GM12878 (cell line): ENCODE data around the gene NAT9. TPM values are rescaled to one million over a fixed set of nuclear protein-coding genes. Genes with fewer than 3 reads are reported as not detected.

Experiments used
- ATAC-seq: fragments of 200-7000 bp; cut with Tn5 transposase; 3 replicates; pipeline ENCODE4 v1.9.1; 2020; ENCODE audit warnings: mild to moderate bottlenecking, moderate library complexity
- BruUV-seq: library from RNA; stranded (reverse); fragments of 400-500 nt; replicated peaks from 2 replicates; lab custom pipeline; 2021; lab: Mats Ljungman, UMichigan
- CTCF ChIA-PET: fragments of 300-600 bp; sonication (Branson Sonifier 250); formaldehyde crosslinking; extraction: SDS; loops from one replicate; lab custom pipeline; 2021; ENCODE audit warnings: inconsistent platforms; lab: Yijun Ruan, JAX
- POLR2A ChIA-PET: fragments of 350-600 bp; formaldehyde crosslinking; extraction: SDS; loops from one replicate; lab custom pipeline; 2021; ENCODE audit warnings: inconsistent platforms; lab: Charles Lee
- RAD21 ChIA-PET: fragments of 300-600 bp; sonication (Branson Sonifier 250); formaldehyde crosslinking; loops from one replicate; lab custom pipeline; 2023; ENCODE audit warnings: antibody characterized with exemption; ENCODE audit not compliant: unreplicated experiment; lab: Charles Lee
- SMC1A ChIA-PET: fragments of 300-600 bp; sonication (Branson Sonifier 250); formaldehyde crosslinking; loops from one replicate; lab custom pipeline; 2023; ENCODE audit not compliant: unreplicated experiment, uncharacterized antibody; lab: Charles Lee
- DNase-seq: peaks from one replicate; pipeline ENCODE4 v3.0.0-alpha.2; 2011; ENCODE audit warnings: low read depth, low spot score
- FAIRE-seq: peaks from 3 replicates; lab custom pipeline; 2011; peaks lifted over from hg19 to GRCh38; lab: Jason Lieb, UNC
- H2AFZ ChIP-seq: 2 replicates; pipeline ENCODE4 v1.6.0; 2011; ENCODE audit warnings: low read depth, low read length, control low read depth; ENCODE audit not compliant: control insufficient read depth
- H3K27ac ChIP-seq: 2 replicates; pipeline ENCODE4 v1.5.1; 2011; ENCODE audit warnings: control low read depth; ENCODE audit not compliant: control insufficient read depth, insufficient read depth
- H3K27me3 ChIP-seq, 2 experiments: replicated peaks in 1 of 2; 2 replicates each; pipeline versions ENCODE4 v1.6.0 to v1.6.1; 2011; ENCODE audit warnings: low read length in 1 of 2; ENCODE audit not compliant: control insufficient read depth in 2 of 2, insufficient read depth in 2 of 2
- H3K36me3 ChIP-seq, 2 experiments: 2 replicates each; pipeline ENCODE4 v1.5.1; 2011; ENCODE audit warnings: low read length in 1 of 2; ENCODE audit not compliant: control insufficient read depth in 2 of 2, insufficient read depth in 2 of 2
- H3K4me1 ChIP-seq: 2 replicates; pipeline ENCODE4 v1.6.1; 2011; ENCODE audit warnings: mild to moderate bottlenecking, low read length, moderate library complexity, mixed read lengths; ENCODE audit not compliant: control insufficient read depth, insufficient read depth
- H3K4me2 ChIP-seq: 2 replicates; pipeline ENCODE4 v1.6.0; 2011; ENCODE audit warnings: control low read depth; ENCODE audit not compliant: control insufficient read depth, insufficient read depth
- H3K4me3 ChIP-seq: fragments of 200-600 bp; sonication (generic); 2 replicates; pipeline ENCODE4 v1.5.1; 2016
- H3K79me2 ChIP-seq: 2 replicates; pipeline ENCODE4 v1.6.0; 2011; ENCODE audit warnings: low read length; ENCODE audit not compliant: control insufficient read depth, insufficient read depth
- H3K9ac ChIP-seq: 2 replicates; pipeline ENCODE4 v1.8.0; 2011; ENCODE audit warnings: low read length, control low read depth, mixed read lengths; ENCODE audit not compliant: control insufficient read depth, insufficient read depth
- H3K9me3 ChIP-seq: replicated peaks from 3 replicates; pipeline ENCODE4 v1.5.1; 2011; ENCODE audit warnings: mild to moderate bottlenecking, low read length; ENCODE audit not compliant: control insufficient read depth, insufficient read depth
- H4K20me1 ChIP-seq: 2 replicates; pipeline ENCODE4 v1.6.0; 2011; ENCODE audit not compliant: control insufficient read depth, insufficient read depth
- BMI1 ChIP-seq: fragments of 450-650 bp; IDR thresholded peaks from 2 replicates; pipeline ENCODE4 v1.6.1; 2016; ENCODE audit warnings: mild to moderate bottlenecking, moderate library complexity, borderline replicate concordance
- CHD4 ChIP-seq: fragments of 200-600 bp; sonication (generic); IDR thresholded peaks from 2 replicates; pipeline ENCODE4 v1.6.1; 2016; ENCODE audit warnings: mild to moderate bottlenecking
- CREB1 ChIP-seq: IDR thresholded peaks from 2 replicates; pipeline ENCODE4 v1.6.1; 2012; ENCODE audit warnings: low read depth, mild to moderate bottlenecking, inconsistent platforms
- E2F8 ChIP-seq: fragments of 450-650 bp; IDR thresholded peaks from 2 replicates; pipeline ENCODE4 v1.6.1; 2018; ENCODE audit warnings: mild to moderate bottlenecking, low read depth, moderate library complexity; ENCODE audit not compliant: partially characterized antibody
- ELK1 ChIP-seq: IDR thresholded peaks from 2 replicates; pipeline ENCODE4 v1.6.1; 2012; ENCODE audit warnings: low read depth, low read length, improper control_type of control experiment
- IRF4 ChIP-seq: IDR thresholded peaks from 2 replicates; pipeline ENCODE4 v1.6.1; 2011; ENCODE audit warnings: low read depth, low read length
- KAT2A ChIP-seq: conservative IDR thresholded peaks from 2 replicates; pipeline ENCODE4 v1.6.1; 2011; ENCODE audit warnings: low read depth, low read length; ENCODE audit not compliant: control insufficient read depth
- POLR2A ChIP-seq: IDR thresholded peaks from 2 replicates; pipeline ENCODE4 v1.6.1; 2011; ENCODE audit warnings: low read depth, mild to moderate bottlenecking, low read length
- POU2F2 ChIP-seq: IDR thresholded peaks from 3 replicates; pipeline ENCODE4 v1.6.1; 2011; ENCODE audit warnings: low read depth, mild to moderate bottlenecking, low read length, borderline replicate concordance
- SMAD1 ChIP-seq: fragments of 450-650 bp; IDR thresholded peaks from 2 replicates; pipeline ENCODE4 v1.6.1; 2018; ENCODE audit warnings: mild to moderate bottlenecking, low read depth; ENCODE audit not compliant: partially characterized antibody
- whole genome bisulfite sequencing: methylation state at CpG from one replicate; pipeline ENCODE4 v1.1.6; 2016; ENCODE audit warnings: low lambda C conversion rate; ENCODE audit not compliant: insufficient replicate concordance, insufficient coverage; ENCODE audit errors: missing lambda C conversion rate; 5-methylcytosine and 5-hydroxymethylcytosine counted together
- in situ Hi-C: fragments of 300-500 bp; cut with MboI; formaldehyde crosslinking; loops from 9 replicates; pipeline ENCODE4 v1.14.3; 2018; ENCODE audit warnings: mixed read lengths
- intact Hi-C: fragments of 100-400 bp; cut with micrococcal nuclease; formaldehyde crosslinking; loops from one replicate; pipeline ENCODE4 v1.14.2; 2022; ENCODE audit not compliant: unreplicated experiment
- polyA plus RNA-seq, 11 experiments: library from polyadenylated mRNA; depleted of rRNA in 4 of 11; unstranded in 6 of 11; stranded (reverse) in 5 of 11; fragments of >200 nt; fragmentation: Nextera tagmentation in 4 of 11; fragmentation: Illumina TruSeq in 1 of 11; extraction: Ambion mirVana in 4 of 11; extraction: Trizol in 1 of 11; gene quantifications; 1 replicate in 1 of 11; 2 replicates in 10 of 11; pipeline versions ENCODE4 v1.2.1 to v1.2.3, GENCODE V29; 2011 to 2016; ENCODE audit warnings: inconsistent platforms in 2 of 11, missing spikeins in 2 of 11, low read depth in 1 of 11
- total RNA-seq, 4 experiments: library from RNA; depleted of rRNA in 3 of 4; stranded (reverse); fragments of >200 nt in 3 of 4; fragmentation: Illumina TruSeq in 1 of 4; extraction: Trizol in 1 of 4; gene quantifications; 2 replicates each; pipeline versions ENCODE4 v1.2.1 to v1.2.3, GENCODE V29; 2013 to 2021

Gene NAT9
- total and polyA plus RNA-seq, 10 of the 15 experiments (the other 5 are each of a cell fraction or from before 2014, with no cell fraction given): 3.5 to 45.3 (median 27.3) TPM

GRCh38 chr17:74756891-74757290 lies 19.3 kb downstream of the NAT9 start:
- FAIRE-seq: no peak
- no peak overlapping the region for H3K4me3 ChIP-seq
- SMC1A ChIA-PET: interaction anchor here (1.1 to 2.0 kb wide), 2 partner anchors 11 to 19 kb away, joined by 3 to 8 read pairs; no protein-coding TSS in a partner anchor

More at GRCh38 chr17:74756891-74757290, 19.3 kb downstream of the NAT9 start:
- Histone ChIP-seq H3K4me1 (peaks cover 24% of the 10 kb centered on the region), H3K36me3 (no peaks in the 10 kb centered on the region; a peak in 2 of 4 replicates), H3K27me3 (no peaks in the 10 kb centered on the region), H2AFZ (no peak overlapping the region), H3K27ac (no peak overlapping the region), H3K9me3 (no peaks in the 10 kb centered on the region), H3K9ac (no peak overlapping the region), H3K79me2 (peaks cover 8% of the 10 kb centered on the region), H3K4me2 (no peak overlapping the region), H4K20me1 (no peaks in the 10 kb centered on the region)
- ChIA-PET CTCF (interaction anchor here (0.8 to 4.0 kb wide), 5 partner anchors 11 to 106 kb away, joined by 3 to 26 read pairs (median 3); partner anchors contain the start of gene NAT9), RAD21 (interaction anchor here (0.5 to 1.5 kb wide), 3 partner anchors 10 to 549 kb away, joined by 3 read pairs; partner anchors contain the start of gene RAB37), POLR2A (interaction anchor here (0.7 to 1.1 kb wide), 4 partner anchors 17 to 257 kb away, joined by 3 read pairs; no protein-coding TSS in a partner anchor)
- TF ChIP-seq BMI1 (no peak), CHD4 (no peak), KAT2A (no peak), POU2F2 (no peak), ELK1 (no peak), SMAD1 (no peak), IRF4 (no peak), CREB1 (no peak), POLR2A (no peak), E2F8 (no peak)
- 67% methylated on average over 3 of the region's 3 CpGs for WGBS
- BruUV-seq: no TSS peak
- intact Hi-C loops (no loop called here), in situ Hi-C loops (no loop called here)
- DNase-seq (no peak), ATAC-seq (no peak)
